GM12872 (cell line): ENCODE data around the gene TMTC2.

Source experiments
- TF ChIP-seq, protein P1 (sequence below): IDR thresholded peaks from 3 replicates; pipeline ENCODE4 v1.5.1; 2011; ENCODE audit warnings: low read depth, mild to moderate bottlenecking, low read length, moderate library complexity; ENCODE audit not compliant: insufficient read depth

Gene TMTC2

DNA sequence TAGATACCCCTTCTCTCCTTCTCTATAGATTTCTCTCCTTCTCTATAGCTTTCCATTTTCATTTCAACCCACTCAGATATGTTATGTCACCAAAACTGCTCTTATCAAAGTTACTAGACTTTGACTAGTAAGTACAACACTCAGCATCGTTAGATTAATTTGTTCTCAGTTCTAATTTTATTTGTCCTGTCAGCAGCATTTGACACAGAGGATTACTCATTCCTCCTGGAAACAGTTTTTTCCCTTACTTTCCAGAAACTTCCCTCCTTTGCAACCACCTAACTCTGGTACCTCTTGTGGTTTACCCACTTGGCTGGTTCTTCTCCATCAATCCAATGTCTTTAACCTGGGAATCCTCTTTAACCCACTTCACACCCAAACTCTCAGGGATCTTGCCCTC lies 423.7 kb downstream of the TMTC2 start:
- TF ChIP-seq, protein P1, sequence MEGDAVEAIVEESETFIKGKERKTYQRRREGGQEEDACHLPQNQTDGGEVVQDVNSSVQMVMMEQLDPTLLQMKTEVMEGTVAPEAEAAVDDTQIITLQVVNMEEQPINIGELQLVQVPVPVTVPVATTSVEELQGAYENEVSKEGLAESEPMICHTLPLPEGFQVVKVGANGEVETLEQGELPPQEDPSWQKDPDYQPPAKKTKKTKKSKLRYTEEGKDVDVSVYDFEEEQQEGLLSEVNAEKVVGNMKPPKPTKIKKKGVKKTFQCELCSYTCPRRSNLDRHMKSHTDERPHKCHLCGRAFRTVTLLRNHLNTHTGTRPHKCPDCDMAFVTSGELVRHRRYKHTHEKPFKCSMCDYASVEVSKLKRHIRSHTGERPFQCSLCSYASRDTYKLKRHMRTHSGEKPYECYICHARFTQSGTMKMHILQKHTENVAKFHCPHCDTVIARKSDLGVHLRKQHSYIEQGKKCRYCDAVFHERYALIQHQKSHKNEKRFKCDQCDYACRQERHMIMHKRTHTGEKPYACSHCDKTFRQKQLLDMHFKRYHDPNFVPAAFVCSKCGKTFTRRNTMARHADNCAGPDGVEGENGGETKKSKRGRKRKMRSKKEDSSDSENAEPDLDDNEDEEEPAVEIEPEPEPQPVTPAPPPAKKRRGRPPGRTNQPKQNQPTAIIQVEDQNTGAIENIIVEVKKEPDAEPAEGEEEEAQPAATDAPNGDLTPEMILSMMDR: no peak

DNA sequence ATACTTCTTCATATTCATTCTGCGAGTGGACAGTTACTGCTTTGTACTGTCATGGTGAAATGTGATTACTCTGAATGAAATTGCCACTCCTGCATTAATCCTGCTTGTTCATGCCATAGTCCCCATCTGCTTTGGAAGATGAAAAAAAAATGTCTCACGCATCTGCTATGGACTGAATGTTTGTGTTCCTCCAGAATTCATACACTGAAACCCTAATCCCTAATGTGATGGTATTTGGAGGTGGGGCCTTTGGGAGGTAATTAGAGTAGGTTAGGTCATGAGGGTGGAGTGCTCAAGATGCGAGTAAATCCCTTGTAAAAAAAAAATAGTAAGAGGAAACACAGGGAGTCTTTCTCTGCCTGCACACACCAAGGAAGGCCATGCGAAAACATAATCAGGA lies 427.2 kb downstream of the TMTC2 start:
- TF ChIP-seq, protein P1: no peak

DNA sequence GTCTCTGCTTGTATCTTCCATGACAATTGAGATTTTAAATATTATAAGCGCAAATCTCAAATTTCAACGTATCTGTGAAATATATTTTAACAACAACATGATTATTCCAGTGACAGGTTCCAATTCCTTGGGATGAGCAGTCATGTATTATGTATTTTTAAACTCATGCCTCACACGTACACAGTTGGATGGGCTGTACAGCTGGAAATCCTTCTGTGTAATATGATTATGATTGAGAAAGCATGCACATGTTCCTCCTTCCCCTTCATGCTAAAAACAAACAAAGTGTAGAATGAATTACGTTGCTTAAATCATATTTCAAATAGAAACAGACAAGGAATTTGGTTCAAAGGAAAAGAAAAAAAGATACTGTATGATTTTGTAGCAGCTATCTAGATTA lies 428.3 kb downstream of the TMTC2 start:
- TF ChIP-seq, protein P1: no peak

DNA sequence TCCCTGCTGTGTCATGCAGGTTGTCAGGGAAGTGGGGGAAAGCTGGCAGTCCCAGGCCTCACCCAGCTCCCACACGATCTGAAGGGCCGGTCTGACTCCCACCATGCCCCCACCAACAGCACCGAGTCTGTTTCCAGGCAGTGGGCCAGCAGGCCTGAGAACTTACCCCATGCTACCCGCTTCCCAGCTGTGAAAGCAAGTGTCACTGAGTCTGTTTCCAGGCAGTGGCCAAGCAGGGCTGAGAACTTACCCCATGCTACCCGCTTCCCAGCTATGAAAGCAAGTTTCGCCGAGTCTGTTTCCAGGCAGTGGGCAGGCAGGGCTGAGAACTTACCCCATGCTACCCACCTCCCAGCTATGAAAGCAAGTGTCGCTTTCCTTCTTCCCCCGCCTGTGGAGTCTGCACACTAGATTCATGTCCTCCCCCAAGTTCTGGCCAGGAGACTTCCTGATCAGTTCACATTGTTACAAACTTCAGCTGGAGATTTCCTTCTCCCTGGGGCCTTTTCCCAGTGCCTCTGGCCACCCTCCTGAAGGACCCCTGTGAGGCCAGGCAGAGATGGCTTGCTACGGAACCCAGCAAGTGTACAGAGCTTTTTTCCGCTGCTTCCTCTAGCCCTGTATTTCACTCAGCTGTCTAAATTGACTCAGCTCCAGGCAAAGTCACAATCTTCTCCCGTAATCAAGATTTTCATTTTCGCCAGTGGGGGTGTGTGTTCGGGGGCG lies 435.4 kb downstream of the TMTC2 start:
- TF ChIP-seq, protein P1: no peak

DNA sequence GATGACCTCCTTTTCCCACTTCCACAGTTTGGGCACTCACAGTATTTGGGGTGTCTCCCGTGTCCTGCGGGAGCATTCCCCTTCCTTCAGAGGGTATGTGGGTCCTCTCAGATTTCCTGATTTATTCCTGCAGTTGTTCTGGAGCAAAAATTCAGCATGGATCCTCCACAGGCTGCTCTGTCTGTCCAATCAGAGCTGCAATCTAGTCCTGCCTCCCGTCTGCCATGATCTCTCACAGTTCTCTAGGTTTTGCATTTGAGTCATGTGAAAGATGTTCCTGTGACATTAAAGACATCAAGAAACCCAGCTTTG lies 435.9 kb downstream of the TMTC2 start:
- TF ChIP-seq, protein P1: no peak

DNA sequence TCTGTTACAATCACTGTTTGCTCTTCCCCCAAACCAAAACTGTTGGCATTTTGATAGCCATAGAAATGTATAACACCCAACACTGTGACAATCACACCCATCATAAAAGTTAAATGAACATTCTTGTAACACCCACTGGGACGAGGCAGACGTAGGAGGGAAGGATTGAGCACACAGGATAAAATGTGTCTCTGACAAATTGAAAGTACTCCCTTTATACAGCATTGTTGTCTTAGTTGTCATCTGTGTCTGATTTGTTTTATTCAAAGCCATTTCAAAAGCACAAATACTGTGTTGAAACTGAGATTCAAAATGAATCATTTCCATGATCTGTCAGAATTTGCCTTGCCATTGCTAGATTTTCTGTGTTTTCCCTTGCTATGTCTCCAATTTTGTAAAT lies 436.3 kb downstream of the TMTC2 start:
- TF ChIP-seq, protein P1: no peak

DNA sequence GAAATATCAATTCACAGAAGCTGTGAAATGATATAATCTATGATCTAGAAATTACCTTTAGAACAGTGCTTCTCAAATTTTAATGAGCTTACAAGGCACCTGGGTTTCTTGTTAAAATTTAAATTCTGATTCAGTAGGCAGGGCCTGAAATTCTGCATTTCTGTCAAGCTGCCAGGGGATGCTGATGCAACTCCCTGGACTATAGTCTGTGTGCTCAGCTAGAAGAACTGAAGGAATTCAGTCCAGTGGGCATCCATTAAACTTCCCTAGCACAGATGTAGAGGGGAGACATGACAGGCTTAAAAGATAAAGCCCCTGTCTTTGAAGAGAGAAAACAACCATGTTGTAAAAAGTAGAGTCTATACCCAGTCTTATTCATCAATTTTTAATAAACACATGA lies 441.8 kb downstream of the TMTC2 start:
- TF ChIP-seq, protein P1: no peak
